Activated naive CD4-positive, alpha-beta T cell treated with anti-CD3 and anti-CD28 coated beads, Interleukin-2, amount 50 U/mL, for 72 hours (primary cell): Measurements from ENCODE around the gene TSSK6. TPM values are rescaled to one million over a fixed set of nuclear protein-coding genes. Genes with fewer than 3 reads are reported as not detected.

ENCODE experiments used
- ATAC-seq, 2 donors: fragments of 150-1000 bp; cut with Tn5 transposase; 2 replicates each; pipeline ENCODE4 v1.10.0; 2021; ENCODE audit warnings: mild to moderate bottlenecking in 2 of 2, moderate library complexity in 2 of 2
- DNase-seq, 2 donors: peaks; one replicate each; pipeline ENCODE4 v3.0.0; 2021 to 2022; ENCODE audit warnings: low spot score in 2 of 2
- H3K27ac Mint-ChIP-seq, 2 donors: one replicate each; pipeline ENCODE4 v1.8.0; 2022; ENCODE audit warnings: mild to moderate bottlenecking in 2 of 2, mixed read lengths in 2 of 2
- H3K36me3 Mint-ChIP-seq, 2 donors: one replicate each; pipeline ENCODE4 v1.8.0; 2022; ENCODE audit warnings: mixed read lengths in 2 of 2
- H3K9me3 Mint-ChIP-seq, 2 donors: one replicate each; pipeline ENCODE4 v1.8.0; 2022; ENCODE audit warnings: mixed read lengths in 2 of 2
- total RNA-seq, 2 donors: library from RNA; stranded (reverse); gene quantifications; one replicate each; pipeline ENCODE4 v1.2.3, GENCODE V29; 2022

Gene TSSK6
- total RNA-seq, 2 donors from 2014 or later, result 3.8 to 5.5 TPM

DNA sequence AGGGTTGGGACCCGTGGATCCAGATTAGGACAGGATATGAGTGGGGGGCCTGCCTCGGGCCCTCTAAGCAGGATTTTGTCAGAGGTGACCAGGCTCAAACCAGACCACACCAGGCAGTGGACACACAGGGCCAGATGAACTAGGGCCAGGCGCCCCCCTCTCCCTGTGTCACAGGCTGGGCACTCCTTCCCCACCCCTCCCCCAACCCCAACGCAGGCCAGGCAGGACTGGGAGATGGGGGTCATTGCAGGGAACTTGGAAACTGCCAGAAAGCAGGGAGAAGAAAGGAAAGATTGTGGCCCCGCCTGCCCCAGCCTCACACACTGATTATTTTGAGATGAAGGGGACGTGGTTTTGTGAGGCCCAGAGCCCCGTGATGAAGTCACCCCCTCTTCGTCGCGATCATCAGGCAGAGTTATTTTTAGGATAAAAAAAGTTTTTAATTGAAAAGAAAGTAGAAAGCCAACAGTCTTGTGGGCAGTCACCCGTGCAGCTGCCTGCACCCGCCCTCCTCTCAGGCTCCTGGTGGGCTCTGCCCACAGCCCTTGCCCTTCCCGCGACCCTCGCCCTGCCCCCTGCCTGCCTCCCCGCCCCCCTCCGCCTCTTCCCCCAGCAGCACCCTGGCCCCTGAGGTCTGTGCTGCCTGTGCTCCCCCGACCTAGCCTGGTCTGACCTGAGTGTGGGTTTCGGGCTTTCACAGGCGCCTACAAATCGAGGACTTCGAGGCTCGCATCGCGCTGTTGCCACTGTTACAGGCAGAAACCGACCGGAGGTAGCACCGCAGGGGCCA, 11.4 kb upstream of the TSSK6 start:
- Mint-ChIP-seq H3K27ac (no peak overlapping the region), H3K9me3 (no peaks in the 10 kb centered on the region), H3K36me3 (peaks cover 0 to 6% of the 10 kb centered on the region in 2 donors)
- no peak for DNase-seq
- no peak for ATAC-seq

DNA sequence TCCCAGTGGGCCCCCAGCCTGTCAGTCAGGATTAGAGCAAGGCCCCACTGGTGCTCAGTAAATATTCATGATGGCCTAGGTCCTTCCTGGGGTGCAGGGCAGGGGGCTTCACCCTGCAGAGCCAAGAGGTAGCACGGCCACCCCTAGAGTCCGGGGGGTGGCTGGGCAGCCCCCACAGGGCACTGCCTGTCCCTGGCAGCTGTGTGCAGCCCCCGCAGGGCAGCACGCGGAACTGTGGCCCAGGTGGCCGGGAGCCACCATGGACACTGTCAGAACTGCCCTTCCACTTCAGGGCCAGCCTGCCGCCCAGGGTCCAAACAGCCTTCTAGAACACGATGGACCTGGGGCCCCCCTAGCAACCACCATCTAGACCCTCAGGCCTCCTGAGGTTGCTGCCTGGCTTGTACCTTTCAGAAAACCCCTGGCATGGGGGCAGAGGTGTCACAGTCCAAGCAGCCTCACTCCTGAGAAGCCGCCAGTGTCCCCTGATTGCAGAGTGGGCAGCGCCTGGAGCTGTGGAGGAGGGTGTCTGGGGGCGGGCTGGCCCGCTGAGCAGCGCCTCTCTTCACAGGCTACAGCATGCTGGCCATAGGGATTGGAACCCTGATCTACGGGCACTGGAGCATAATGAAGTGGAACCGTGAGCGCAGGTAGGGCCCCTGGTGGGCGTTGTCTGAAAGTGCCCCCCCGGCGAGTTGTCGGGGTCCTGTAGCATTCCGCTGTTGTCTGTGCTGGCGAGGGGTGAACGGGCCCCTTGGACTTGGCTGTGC, 10.4 kb upstream of the TSSK6 start:
- no peak for DNase-seq
- peaks cover 0 to 9% of the 10 kb centered on the region in 2 donors for H3K36me3 Mint-ChIP-seq
- H3K27ac Mint-ChIP-seq, result no peak overlapping the region
- H3K9me3 Mint-ChIP-seq, result no peaks in the 10 kb centered on the region
- ATAC-seq, result no peak

DNA sequence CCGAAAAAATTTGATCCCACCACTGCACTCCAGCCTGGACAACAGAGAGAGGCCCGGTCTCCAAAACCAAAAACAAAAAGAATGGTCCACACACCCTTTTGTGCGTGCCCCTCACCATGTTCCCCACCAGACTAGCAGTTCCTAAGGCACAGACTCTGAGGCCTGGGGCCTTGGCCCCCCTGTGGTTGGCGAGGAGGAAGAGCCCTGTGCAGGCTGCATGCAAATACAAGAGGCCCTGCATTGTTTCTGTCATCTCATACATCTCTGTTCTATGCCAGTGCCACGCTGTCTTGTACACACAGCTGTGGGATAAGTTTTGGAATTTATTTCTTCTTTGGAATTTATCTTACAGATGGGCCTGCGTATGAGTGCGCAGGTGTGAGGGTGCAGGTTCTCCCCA, 8.7 kb upstream of the TSSK6 start:
- DNase-seq (no peak), ATAC-seq (no peak)
- peaks cover 5 to 27% of the 10 kb centered on the region in 2 donors for H3K36me3 Mint-ChIP-seq
- no peaks in the 10 kb centered on the region for H3K9me3 Mint-ChIP-seq
- no peak overlapping the region for H3K27ac Mint-ChIP-seq

DNA sequence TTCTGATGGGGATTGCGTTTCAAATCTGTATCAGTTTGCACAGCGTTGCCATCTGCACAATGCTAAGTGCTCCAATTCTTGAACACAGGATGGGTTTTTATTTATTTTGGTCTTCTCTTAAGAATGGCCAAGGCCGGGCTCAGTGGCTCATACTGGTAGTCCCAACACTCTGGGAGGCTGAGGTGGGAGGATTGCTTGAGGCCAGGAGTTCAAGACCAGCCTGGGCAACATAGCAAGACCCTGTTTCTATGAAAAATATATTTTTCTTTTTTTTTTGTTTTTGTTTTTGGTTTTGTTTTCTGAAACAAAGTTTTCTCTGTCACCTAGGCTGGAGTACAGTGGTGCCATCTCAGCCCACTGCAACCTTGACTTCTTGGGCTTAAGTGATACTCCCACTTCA, 7.8 kb upstream of the TSSK6 start:
- H3K27ac Mint-ChIP-seq, result peak overlapping the region in 1 of 2 donors; percentile 14

DNA sequence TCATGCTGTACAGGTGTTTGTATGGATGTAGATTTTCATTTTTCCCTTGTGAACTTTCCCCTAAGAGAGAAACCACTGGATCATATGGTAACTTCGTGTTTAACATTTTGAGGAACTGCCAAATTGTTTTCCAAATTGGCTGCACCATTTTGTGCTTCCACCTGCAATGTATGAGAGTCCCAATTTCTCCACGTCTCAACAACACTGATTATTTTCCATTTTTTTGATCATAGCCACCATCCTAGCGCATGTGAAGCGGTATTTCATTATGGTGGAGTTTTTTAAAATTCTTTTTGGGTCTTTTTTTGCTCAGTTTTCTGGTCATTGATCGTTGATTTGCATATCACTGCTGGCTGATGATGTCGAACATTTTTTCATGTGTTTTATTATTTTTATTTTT, 5.6 kb upstream of the TSSK6 start:
- Mint-ChIP-seq H3K36me3 (peaks cover 10 to 28% of the 10 kb centered on the region in 2 donors), H3K9me3 (no peaks in the 10 kb centered on the region), H3K27ac (peak overlapping the region in 1 of 2 donors; percentile 33)
- no peak for DNase-seq
- no peak for ATAC-seq

More for the DNA sequence above, 7.8 kb upstream of the TSSK6 start:
- no peak for ATAC-seq
- peaks cover 5 to 28% of the 10 kb centered on the region in 2 donors for H3K36me3 Mint-ChIP-seq
- DNase-seq, result no peak
- no peaks in the 10 kb centered on the region for H3K9me3 Mint-ChIP-seq

DNA sequence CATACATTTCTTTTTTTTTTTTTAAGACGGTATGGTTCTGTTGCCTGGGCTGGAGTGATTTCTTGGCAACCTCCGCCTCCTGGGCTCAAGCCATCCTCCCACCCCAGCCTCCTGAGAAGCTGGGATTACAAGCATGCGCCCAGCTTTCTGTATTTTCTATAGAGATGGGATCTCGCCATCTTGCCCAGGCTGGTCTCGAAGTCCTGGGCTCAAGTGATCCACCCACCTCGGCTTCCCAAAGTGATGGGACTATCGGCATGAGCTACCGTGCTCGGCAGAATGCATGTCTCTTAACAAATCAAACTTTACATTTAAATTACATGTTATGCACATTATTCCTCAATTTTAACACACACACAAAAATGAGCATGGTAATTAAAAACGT, 1.9 kb upstream of the TSSK6 start:
- no peaks in the 10 kb centered on the region for H3K9me3 Mint-ChIP-seq
- DNase-seq, result no peak
- ATAC-seq, result no peak
- peaks cover 14 to 22% of the 10 kb centered on the region in 2 donors for H3K36me3 Mint-ChIP-seq
- peak overlapping the region; percentile 93 to 97 for H3K27ac Mint-ChIP-seq

DNA sequence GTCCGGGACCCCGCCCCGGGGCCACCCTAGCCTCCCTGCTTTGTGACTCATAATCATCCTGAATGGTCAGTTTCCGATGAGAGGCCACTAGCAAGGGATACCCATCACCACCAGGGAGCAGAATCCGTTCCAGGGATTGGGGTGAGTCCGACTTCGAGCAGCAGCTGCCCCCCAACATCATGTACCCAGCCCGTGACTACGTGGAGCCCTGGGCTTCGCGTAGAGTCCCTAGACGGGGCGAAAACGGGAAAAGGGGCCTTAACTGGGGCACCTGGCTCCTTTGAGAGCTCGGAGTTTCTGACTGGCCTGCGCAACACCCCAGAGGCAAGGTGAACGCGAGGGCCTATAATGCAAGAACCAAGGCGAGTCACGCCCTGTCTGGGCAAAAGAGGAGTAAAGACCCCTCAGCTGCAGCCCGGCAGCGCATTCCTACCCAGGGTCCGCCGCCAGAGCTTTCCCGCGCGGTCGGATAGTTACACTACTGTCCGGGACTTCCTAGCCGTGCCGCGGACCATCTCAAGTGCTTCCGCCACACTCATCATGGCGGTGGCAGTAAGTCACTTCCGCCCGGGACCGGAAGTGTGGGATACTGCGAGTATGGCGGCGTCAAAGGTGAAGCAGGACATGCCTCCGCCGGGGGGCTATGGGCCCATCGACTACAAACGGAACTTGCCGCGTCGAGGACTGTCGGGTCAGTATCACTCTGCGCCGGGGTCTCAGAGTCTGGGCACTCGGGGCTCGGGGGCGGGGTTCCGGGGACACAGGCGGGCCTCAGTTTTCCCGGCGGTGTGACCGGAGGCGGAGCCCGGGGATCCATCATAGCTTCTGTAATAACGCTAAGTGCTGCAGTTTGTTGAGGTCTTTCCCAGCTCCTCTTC, 533 bp upstream of the TSSK6 start, which contains the start of gene NDUFA13:
TSS of gene NDUFA13 (plus strand) at position 584 of the 878 bp plus-strand sequence. CDS start at position 598, 14 bp downstream.
- H3K36me3 Mint-ChIP-seq, result peaks cover 14 to 20% of the 10 kb centered on the region in 2 donors
- H3K27ac Mint-ChIP-seq, result peak within 1 kb of the TSS; percentile 93 to 97
- ATAC-seq (peak; percentile 93 to 96), DNase-seq (peak; percentile 95 to 96)
- H3K9me3 Mint-ChIP-seq, result no peaks in the 10 kb centered on the region

DNA sequence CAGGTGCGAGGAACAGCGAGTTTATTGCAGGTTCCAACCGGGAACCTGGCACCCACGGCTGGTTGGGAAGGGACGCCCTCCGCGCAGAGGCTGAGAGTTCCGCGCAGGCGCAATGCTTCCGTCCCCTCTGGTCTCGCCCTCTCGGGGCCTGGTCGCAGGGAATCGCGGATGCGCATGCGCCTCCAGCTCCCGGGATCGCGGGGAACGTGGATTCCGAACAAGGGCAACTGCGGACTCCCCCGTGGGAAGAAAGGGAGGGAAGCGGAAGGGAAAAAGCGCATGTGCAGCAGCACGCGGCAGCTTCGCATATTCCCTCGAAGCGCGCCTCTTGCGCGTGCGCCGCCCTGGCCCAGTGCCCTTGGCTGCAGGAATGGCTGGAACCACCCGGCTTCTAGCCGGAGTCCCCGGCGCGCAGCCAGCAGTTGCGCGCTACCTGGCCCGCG, 1.1 kb downstream of the TSSK6 start:
- Mint-ChIP-seq H3K27ac (peak overlapping the region in 1 of 2 donors; percentile 84), H3K36me3 (peaks cover 3 to 11% of the 10 kb centered on the region in 2 donors), H3K9me3 (no peaks in the 10 kb centered on the region)
- no peak for ATAC-seq
- DNase-seq, result no peak

DNA sequence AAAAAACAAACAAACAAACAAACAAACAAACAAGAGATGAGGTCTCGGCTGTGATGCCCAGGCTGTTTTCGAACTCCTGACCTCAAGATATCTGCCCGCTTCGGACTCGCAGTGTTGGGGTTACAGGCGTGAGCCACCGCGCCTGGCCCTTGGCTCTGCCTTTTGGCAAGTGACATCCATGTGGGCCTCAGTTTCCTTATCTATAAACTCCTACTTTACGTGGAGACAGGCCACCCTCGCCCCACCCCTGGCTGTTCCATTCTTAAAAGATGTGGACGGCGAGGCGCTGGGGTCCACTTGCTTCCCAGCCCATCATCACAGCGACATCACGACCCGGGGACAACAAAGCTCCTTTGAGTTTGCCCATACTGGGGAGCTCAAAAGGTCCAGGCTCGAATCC, 1.7 kb downstream of the TSSK6 start:
- H3K27ac Mint-ChIP-seq, result peak overlapping the region in 1 of 2 donors; percentile 84
- no peak for ATAC-seq
- H3K9me3 Mint-ChIP-seq, result no peaks in the 10 kb centered on the region
- peaks cover 0 to 9% of the 10 kb centered on the region in 2 donors for H3K36me3 Mint-ChIP-seq
- no peak for DNase-seq

DNA sequence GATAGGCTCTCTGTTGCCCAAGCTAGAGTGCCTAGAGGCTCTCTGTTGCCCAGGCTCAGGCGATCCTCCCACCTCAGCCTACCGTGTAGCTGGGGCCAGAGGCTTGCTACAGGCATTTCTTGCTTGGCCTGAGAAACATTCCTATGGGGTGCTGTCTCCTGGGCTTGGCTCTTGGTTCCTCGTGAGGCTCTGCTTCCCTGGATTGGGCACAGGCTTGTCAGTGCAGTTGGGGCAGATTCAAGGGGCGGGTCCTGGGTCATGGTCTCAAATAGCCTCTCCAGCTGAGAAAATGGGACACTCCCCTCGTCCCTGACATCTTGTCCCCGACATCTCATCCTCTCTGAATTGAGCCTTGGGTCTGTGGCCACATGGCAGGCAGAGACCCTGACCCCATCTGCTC, 4.9 kb downstream of the TSSK6 start:
- ATAC-seq (peak in 1 of 2 donors; percentile 14), DNase-seq (no peak)
- Mint-ChIP-seq H3K27ac (peak overlapping the region in 1 of 2 donors; percentile 82), H3K36me3 (peaks cover 0 to 4% of the 10 kb centered on the region in 2 donors), H3K9me3 (no peaks in the 10 kb centered on the region)

DNA sequence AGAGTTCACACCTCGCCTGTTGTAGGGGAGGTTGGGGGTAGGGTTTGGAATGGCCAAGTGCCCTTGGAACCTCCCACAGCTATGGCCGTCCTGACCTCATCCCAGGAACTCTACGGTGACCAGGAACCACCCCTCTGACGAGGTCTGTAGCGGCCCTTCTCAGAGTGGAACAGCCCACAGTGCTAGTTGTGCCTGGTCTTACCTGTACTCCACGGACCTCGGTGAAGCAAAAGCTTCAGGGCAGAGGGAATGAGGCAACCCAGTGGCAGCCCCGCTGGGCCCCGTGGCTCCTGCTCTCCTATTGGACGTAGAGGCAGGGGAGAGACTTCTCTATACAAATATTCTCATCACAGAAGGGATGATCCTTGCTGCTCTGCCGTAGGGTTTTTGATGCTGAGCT, 7.1 kb downstream of the TSSK6 start:
- ATAC-seq, result no peak
- H3K27ac Mint-ChIP-seq, result no peak overlapping the region
- peaks cover 0 to 1% of the 10 kb centered on the region in 2 donors for H3K36me3 Mint-ChIP-seq
- DNase-seq, result no peak
- H3K9me3 Mint-ChIP-seq, result no peaks in the 10 kb centered on the region

DNA sequence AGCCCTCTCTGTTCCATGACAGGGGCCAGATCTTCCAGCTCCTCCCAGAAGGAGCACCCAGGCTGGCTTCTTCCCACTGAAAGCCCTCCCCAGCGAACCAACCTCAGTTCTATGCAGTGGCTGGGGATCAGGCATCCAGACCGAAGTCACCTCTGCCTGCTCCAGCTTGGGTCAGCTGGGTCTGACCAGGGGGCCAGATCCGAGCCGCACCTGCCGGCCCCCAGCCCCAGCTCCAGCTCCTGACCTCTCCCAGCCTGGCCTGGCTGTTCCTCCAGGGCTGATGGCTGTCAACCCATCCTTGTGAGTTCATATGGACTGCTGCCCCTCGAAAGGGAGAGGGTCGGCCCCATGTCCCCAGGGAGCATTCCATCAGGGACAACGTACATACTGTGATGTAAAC, 8.0 kb downstream of the TSSK6 start:
- H3K9me3 Mint-ChIP-seq, result no peaks in the 10 kb centered on the region
- no peak for DNase-seq
- H3K36me3 Mint-ChIP-seq, result peaks cover under 1 to 10% of the 10 kb centered on the region in 2 donors
- H3K27ac Mint-ChIP-seq, result no peak overlapping the region
- no peak for ATAC-seq

DNA sequence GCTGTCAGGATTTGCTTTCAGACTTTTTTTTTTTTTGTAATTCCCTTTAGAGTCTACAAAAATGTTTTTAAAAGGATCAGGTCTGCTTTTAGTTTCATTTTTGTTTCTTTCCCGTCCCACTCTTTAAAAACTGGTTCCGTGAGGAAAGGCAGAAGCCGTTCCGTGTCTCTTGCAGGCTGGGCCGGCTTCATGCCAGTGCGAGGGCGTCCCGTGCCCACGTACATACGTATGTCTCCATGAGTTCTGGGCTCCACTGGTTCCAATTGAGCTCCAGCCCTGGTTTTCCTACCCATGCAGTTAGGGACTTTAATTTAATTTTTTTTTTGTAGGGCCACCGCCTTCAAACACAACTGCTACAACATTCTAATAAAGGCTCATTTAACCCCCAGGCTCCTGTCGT, 8.8 kb downstream of the TSSK6 start:
- ATAC-seq (no peak), DNase-seq (no peak)
- H3K27ac Mint-ChIP-seq, result peak overlapping the region; percentile 48 to 68
- no peaks in the 10 kb centered on the region for H3K9me3 Mint-ChIP-seq
- peaks cover 9 to 12% of the 10 kb centered on the region in 2 donors for H3K36me3 Mint-ChIP-seq

DNA sequence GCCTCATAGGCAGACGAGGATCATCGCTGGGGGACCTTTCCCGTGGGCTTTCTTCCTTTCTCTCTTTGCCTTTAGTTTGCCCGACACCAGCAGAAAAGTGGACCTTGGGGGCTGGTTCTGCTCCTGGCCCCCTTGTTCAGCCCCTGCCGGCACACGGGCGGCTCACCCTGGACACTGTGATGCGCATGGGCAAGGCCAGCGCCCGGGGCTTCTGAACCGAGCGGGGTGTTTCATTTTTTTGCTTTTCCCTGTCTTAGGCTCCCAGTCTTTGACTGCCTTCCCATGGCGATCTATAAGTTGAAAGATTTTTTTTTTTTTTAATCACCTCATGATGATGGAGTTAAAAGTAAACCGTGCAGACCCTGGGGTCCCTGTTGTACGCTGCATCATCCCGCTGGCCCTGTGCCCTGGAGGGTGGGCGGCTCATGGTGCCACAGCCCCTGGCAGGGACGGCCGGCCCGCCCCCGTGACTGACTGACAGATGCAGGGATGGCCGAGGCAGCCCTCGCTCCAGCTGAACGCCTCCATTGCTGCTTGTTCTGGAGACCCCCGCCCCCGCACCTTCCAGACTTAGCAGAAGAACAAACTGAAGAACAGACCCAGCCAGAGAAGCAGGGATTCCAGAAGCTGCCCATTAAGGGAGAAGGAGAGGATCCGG, 9.6 kb downstream of the TSSK6 start:
- peaks cover 9 to 12% of the 10 kb centered on the region in 2 donors for H3K36me3 Mint-ChIP-seq
- ATAC-seq (no peak), DNase-seq (no peak)
- no peaks in the 10 kb centered on the region for H3K9me3 Mint-ChIP-seq
- H3K27ac Mint-ChIP-seq, result peak overlapping the region in 1 of 2 donors; percentile 36

DNA sequence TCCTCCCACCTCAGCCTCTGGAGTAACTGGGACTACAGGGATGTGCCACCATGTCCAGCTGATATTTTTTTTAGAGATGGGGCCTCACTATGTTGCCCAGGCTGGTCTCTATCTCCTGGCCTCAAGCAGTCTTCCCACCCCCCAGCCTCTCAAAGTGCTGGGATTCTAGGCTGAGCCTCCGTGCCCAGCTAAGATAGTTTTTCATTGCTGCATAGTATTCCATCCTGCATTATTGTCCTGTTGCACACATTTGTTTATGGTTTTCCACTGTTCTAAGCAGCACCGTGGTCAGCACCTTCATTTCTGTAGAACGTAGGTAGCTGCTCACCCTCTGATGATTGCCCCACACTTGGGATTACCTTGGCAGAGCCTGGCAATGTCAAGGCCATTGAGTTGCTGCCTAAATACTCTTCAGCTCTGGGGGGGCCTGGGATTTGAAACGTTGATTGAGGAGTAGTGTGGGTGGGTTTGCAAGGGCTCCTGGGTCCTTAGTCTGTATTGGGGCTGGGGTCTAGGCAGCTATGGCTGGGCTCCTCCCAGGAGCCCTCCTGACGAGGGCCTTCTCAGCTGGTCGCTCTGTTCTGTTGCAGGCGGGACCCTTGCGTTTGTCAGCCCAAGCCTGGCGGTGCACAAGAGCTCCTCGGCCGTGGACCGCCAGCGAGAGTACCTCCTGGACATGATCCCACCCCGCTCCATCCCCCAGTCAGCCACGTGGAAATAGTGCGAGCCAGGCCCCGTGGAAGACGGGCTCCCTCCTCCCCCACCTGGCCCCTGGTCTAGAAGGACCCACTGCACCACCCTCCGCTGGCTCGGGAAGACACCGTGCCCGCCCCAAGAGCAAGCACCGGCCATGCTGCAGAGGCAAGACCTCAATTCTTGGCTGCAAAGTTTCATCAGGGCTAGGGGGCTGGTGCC, 10.3 kb downstream of the TSSK6 start:
- no peaks in the 10 kb centered on the region for H3K9me3 Mint-ChIP-seq
- peaks cover 9 to 12% of the 10 kb centered on the region in 2 donors for H3K36me3 Mint-ChIP-seq
- ATAC-seq (no peak), DNase-seq (no peak)
- no peak overlapping the region for H3K27ac Mint-ChIP-seq
